GM23338 (cell line): ENCODE data around the gene ART1. TPM values are rescaled to one million over a fixed set of nuclear protein-coding genes. Genes with fewer than 3 reads are reported as not detected.

Source experiments
- ATAC-seq: fragments of 200-7000 bp; cut with Tn5 transposase; 3 replicates; pipeline ENCODE4 v1.9.1; 2020
- DNase-seq: peaks from one replicate; pipeline ENCODE4 v3.0.0-alpha.2; 2015; ENCODE audit warnings: low spot score
- H2AFZ ChIP-seq: fragments of 200-600 bp; sonication (generic); 2 replicates; pipeline ENCODE4 v1.8.0; 2016; ENCODE audit warnings: antibody characterized with exemption, mild to moderate bottlenecking, moderate library complexity
- H3F3A ChIP-seq: fragments of 200-600 bp; sonication (generic); replicated peaks from 2 replicates; pipeline ENCODE4 v1.8.0; 2017; ENCODE audit warnings: antibody characterized with exemption, mixed run types, low read depth
- H3K27ac ChIP-seq: fragments of 200-600 bp; sonication (generic); 2 replicates; pipeline ENCODE4 v1.6.1; 2016; ENCODE audit warnings: low read depth
- H3K27me3 ChIP-seq: fragments of 200-600 bp; sonication (generic); 2 replicates; pipeline ENCODE4 v1.8.0; 2016; ENCODE audit warnings: mild to moderate bottlenecking, mixed run types, moderate library complexity; ENCODE audit not compliant: insufficient read depth
- H3K36me3 ChIP-seq: fragments of 200-600 bp; sonication (generic); 2 replicates; pipeline ENCODE4 v1.8.0; 2016; ENCODE audit warnings: mild to moderate bottlenecking; ENCODE audit not compliant: insufficient read depth
- H3K4me1 ChIP-seq: fragments of 200-600 bp; sonication (generic); 2 replicates; pipeline ENCODE4 v1.8.0; 2016; ENCODE audit warnings: mild to moderate bottlenecking, moderate library complexity; ENCODE audit not compliant: insufficient read depth
- H3K4me2 ChIP-seq: fragments of 200-600 bp; sonication (generic); 2 replicates; pipeline ENCODE4 v1.7.1; 2017; ENCODE audit warnings: mixed run types
- H3K4me3 ChIP-seq: fragments of 200-600 bp; sonication (generic); 2 replicates; pipeline ENCODE4 v1.6.1; 2016; ENCODE audit warnings: mixed run types
- H3K79me2 ChIP-seq: fragments of 200-600 bp; sonication (generic); replicated peaks from 2 replicates; pipeline ENCODE4 v1.8.0; 2017; ENCODE audit warnings: mild to moderate bottlenecking; ENCODE audit not compliant: insufficient read depth
- H3K9me2 ChIP-seq: fragments of 200-600 bp; sonication (generic); 2 replicates; pipeline ENCODE4 v1.8.0; 2017; ENCODE audit not compliant: insufficient read depth
- H4K20me1 ChIP-seq: fragments of 200-600 bp; sonication (generic); replicated peaks from 2 replicates; pipeline ENCODE4 v1.8.0; 2017; ENCODE audit warnings: mild to moderate bottlenecking; ENCODE audit not compliant: insufficient read depth
- H3K27ac Mint-ChIP-seq: 2 replicates; pipeline ENCODE4 v1.8.0; 2020; ENCODE audit warnings: inconsistent platforms, mild to moderate bottlenecking, moderate library complexity, mixed read lengths
- H3K27me3 Mint-ChIP-seq: 3 replicates; pipeline ENCODE4 v1.8.0; 2022; ENCODE audit warnings: low read depth, mild to moderate bottlenecking, moderate library complexity, mixed read lengths, inconsistent platforms; ENCODE audit not compliant: insufficient read depth, poor library complexity
- H3K36me3 Mint-ChIP-seq: 3 replicates; pipeline ENCODE4 v1.8.0; 2021; ENCODE audit warnings: low read depth, mild to moderate bottlenecking, inconsistent platforms, moderate library complexity, mixed read lengths
- H3K4me1 Mint-ChIP-seq: 3 replicates; pipeline ENCODE4 v1.8.0; 2020; ENCODE audit warnings: mild to moderate bottlenecking, inconsistent platforms, mixed read lengths
- H3K4me3 Mint-ChIP-seq: 3 replicates; pipeline ENCODE4 v1.8.0; 2021; ENCODE audit warnings: moderate library complexity, mild to moderate bottlenecking, inconsistent platforms, mixed read lengths
- H3K9me3 Mint-ChIP-seq: 3 replicates; pipeline ENCODE4 v1.8.0; 2020; ENCODE audit warnings: moderate library complexity, mild to moderate bottlenecking, inconsistent platforms, mixed read lengths
- CREB1 ChIP-seq: fragments of 250-450 bp; sonication (Bioruptor Pico); IDR thresholded peaks from 2 replicates; pipeline ENCODE4 v1.5.0; 2020; ENCODE audit warnings: low read depth, mild to moderate bottlenecking, moderate library complexity
- CTCF ChIP-seq, 2 experiments: fragments of 200-600 bp in 1 of 2; sonication (generic) in 1 of 2; conservative IDR thresholded peaks; 2 replicates each; pipeline versions ENCODE4 v1.5.1 to v1.6.1; 2016 to 2017; ENCODE audit warnings: antibody characterized with exemption in 2 of 2, low read depth in 2 of 2, mild to moderate bottlenecking in 2 of 2, moderate library complexity in 1 of 2
- EZH2 ChIP-seq: fragments of 200-600 bp; sonication (generic); IDR thresholded peaks from one replicate; pipeline ENCODE4 v1.8.0; 2017; ENCODE audit warnings: antibody characterized with exemption, mild to moderate bottlenecking, low read depth; ENCODE audit not compliant: unreplicated experiment
- EZH2phosphoT487 ChIP-seq: fragments of 200-600 bp; sonication (generic); IDR thresholded peaks from one replicate; pipeline ENCODE4 v1.8.1; 2018; ENCODE audit warnings: antibody characterized with exemption; ENCODE audit not compliant: unreplicated experiment
- JUNB ChIP-seq: IDR thresholded peaks from one replicate; pipeline ENCODE4 v1.6.1; 2016; ENCODE audit warnings: antibody characterized with exemption; ENCODE audit not compliant: unreplicated experiment
- NANOG ChIP-seq: IDR thresholded peaks from 2 replicates; pipeline ENCODE4 v1.6.1; 2016; ENCODE audit warnings: antibody characterized with exemption, borderline replicate concordance
- POLR2AphosphoS5 ChIP-seq: IDR thresholded peaks from 2 replicates; pipeline ENCODE4 v1.6.1; 2016; ENCODE audit warnings: antibody characterized with exemption, low read depth
- STAT1 ChIP-seq: IDR thresholded peaks from one replicate; pipeline ENCODE4 v1.6.1; 2016; ENCODE audit warnings: antibody characterized with exemption; ENCODE audit not compliant: unreplicated experiment
- ZNF114 ChIP-seq: fragments of 250-450 bp; sonication (Bioruptor Pico); IDR thresholded peaks from 2 replicates; pipeline ENCODE4 v1.5.0; 2020; ENCODE audit warnings: mild to moderate bottlenecking, moderate library complexity
- ZNF331 ChIP-seq: fragments of 250-450 bp; sonication (Bioruptor Pico); IDR thresholded peaks from 2 replicates; pipeline ENCODE4 v1.5.0; 2020; ENCODE audit warnings: low read depth, mild to moderate bottlenecking, moderate library complexity
- ZNF462 ChIP-seq: fragments of 250-450 bp; sonication (Bioruptor Pico); IDR thresholded peaks from 2 replicates; pipeline ENCODE4 v1.5.0; 2020; ENCODE audit warnings: mild to moderate bottlenecking, moderate library complexity
- polyA plus RNA-seq: library from polyadenylated mRNA; unstranded; fragments of >200 nt; fragmentation: Nextera tagmentation; extraction: Ambion mirVana; gene quantifications from 2 replicates; pipeline ENCODE4 v1.2.1, GENCODE V29; 2016
- total RNA-seq: library from RNA; depleted of rRNA; stranded (reverse); fragments of >200 nt; shearing (Covaris generic); gene quantifications from 2 replicates; pipeline ENCODE4 v1.2.3, GENCODE V29; 2014
- TF ChIP-seq, protein P1 (sequence below): IDR thresholded peaks from 2 replicates; pipeline ENCODE4 v1.6.1; 2016; ENCODE audit warnings: antibody characterized with exemption
- TF ChIP-seq, protein P2 (sequence below): IDR thresholded peaks from one replicate; pipeline ENCODE4 v1.6.1; 2018; ENCODE audit warnings: antibody characterized with exemption; ENCODE audit not compliant: unreplicated experiment

Gene ART1
- total and polyA plus RNA-seq, 2 experiments from 2014 or later = not detected

DNA sequence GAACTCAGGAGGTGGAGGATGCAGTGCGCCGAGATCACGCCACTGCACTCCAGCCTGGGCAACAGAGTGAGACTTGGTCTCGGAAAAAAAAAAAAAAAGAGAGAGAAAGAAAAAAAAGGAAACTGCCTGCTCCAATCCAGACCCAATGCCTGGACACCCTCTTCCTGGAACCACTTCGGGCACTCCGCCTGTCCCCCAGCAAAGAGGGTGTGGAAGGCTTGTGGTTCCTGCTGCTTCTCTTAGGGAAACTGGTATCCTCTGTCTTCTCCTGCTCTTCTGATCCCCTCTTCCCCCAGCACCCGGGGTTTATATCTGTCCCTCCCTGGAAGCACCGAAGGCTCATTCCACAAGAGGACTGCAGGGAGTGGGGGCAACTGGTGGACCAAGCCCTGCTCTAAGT lies 13.3 kb downstream of the ART1 start:
- Histone ChIP-seq H3K79me2 (no peaks in the 10 kb centered on the region), H2AFZ (no peak overlapping the region), H3F3A (no peaks in the 10 kb centered on the region), H3K27me3 (no peaks in the 10 kb centered on the region), H3K27ac (no peak overlapping the region), H3K4me3 (no peak overlapping the region), H3K36me3 (no peaks in the 10 kb centered on the region), H3K4me2 (no peak overlapping the region), H3K4me1 (no peaks in the 10 kb centered on the region), H3K9me2 (peaks cover 3% of the 10 kb centered on the region; the same call in 1 of the 2 replicates), H4K20me1 (no peaks in the 10 kb centered on the region)
- Mint-ChIP-seq H3K27me3 (peaks cover 12% of the 10 kb centered on the region), H3K9me3 (peaks cover 10% of the 10 kb centered on the region; the same call in 2 of the 3 replicates), H3K36me3 (no peaks in the 10 kb centered on the region; the same call in 2 of the 3 replicates), H3K27ac (no peak overlapping the region), H3K4me1 (no peaks in the 10 kb centered on the region), H3K4me3 (no peak overlapping the region)
- ATAC-seq (no peak), DNase-seq (no peak)
- TF ChIP-seq JUNB = no peak
- no peak for TF ChIP-seq NANOG
- TF ChIP-seq, protein P1, sequence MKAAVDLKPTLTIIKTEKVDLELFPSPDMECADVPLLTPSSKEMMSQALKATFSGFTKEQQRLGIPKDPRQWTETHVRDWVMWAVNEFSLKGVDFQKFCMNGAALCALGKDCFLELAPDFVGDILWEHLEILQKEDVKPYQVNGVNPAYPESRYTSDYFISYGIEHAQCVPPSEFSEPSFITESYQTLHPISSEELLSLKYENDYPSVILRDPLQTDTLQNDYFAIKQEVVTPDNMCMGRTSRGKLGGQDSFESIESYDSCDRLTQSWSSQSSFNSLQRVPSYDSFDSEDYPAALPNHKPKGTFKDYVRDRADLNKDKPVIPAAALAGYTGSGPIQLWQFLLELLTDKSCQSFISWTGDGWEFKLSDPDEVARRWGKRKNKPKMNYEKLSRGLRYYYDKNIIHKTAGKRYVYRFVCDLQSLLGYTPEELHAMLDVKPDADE = no peak
- TF ChIP-seq EZH2phosphoT487 = no peak
- TF ChIP-seq ZNF331 (CRISPR knock-in tag) = no peak
- TF ChIP-seq ZNF114 = no peak
- TF ChIP-seq POLR2AphosphoS5 = no peak
- TF ChIP-seq CREB1 (CRISPR knock-in tag) = no peak
- no peak for TF ChIP-seq ZNF462 (CRISPR knock-in tag)
- TF ChIP-seq, protein P2, sequence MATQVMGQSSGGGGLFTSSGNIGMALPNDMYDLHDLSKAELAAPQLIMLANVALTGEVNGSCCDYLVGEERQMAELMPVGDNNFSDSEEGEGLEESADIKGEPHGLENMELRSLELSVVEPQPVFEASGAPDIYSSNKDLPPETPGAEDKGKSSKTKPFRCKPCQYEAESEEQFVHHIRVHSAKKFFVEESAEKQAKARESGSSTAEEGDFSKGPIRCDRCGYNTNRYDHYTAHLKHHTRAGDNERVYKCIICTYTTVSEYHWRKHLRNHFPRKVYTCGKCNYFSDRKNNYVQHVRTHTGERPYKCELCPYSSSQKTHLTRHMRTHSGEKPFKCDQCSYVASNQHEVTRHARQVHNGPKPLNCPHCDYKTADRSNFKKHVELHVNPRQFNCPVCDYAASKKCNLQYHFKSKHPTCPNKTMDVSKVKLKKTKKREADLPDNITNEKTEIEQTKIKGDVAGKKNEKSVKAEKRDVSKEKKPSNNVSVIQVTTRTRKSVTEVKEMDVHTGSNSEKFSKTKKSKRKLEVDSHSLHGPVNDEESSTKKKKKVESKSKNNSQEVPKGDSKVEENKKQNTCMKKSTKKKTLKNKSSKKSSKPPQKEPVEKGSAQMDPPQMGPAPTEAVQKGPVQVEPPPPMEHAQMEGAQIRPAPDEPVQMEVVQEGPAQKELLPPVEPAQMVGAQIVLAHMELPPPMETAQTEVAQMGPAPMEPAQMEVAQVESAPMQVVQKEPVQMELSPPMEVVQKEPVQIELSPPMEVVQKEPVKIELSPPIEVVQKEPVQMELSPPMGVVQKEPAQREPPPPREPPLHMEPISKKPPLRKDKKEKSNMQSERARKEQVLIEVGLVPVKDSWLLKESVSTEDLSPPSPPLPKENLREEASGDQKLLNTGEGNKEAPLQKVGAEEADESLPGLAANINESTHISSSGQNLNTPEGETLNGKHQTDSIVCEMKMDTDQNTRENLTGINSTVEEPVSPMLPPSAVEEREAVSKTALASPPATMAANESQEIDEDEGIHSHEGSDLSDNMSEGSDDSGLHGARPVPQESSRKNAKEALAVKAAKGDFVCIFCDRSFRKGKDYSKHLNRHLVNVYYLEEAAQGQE = no peak
- no peak for TF ChIP-seq EZH2
- TF ChIP-seq CTCF (conservative IDR thresholded peaks at IDR 0.05; ENCODE audit: low read depth in 2 of 2) = no peak
- no peak for TF ChIP-seq STAT1
